Left kidney (tissue), 2 donors: ENCODE results near the gene ZNF256. TPM values are rescaled to one million over a fixed set of nuclear protein-coding genes. Genes with fewer than 3 reads are reported as not detected.

Experiments
- DNase-seq: peaks from one replicate; pipeline ENCODE4 v3.0.0-alpha.2; 2013
- polyA plus RNA-seq: library from polyadenylated mRNA; unstranded; fragments of 120-200 nt; gene quantifications from one replicate; pipeline ENCODE4 v1.2.1, GENCODE V29; 2013; ENCODE audit not compliant: insufficient read length

Gene ZNF256
- polyA plus RNA-seq, 1 donor: 12.1 TPM

DNA sequence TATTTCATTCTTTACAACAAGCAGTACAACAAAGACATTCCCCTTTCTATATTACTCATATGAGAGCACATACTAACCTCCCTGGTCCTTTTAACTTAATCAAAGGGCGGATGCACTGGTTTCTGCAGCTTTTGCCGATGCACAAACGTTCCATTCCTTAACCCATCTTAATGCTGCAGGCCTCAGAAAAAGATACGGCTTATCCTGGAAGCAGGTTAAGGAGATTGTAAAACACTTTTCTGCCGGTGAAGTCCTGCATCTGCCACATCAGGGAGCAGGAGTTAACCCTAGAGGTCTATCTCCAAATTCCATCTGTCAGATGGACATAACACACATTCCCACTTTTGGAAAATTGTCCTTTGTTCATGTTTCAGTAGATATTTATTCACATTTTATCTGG lies 47.2 kb downstream of the ZNF256 start:
- no peak for DNase-seq

Other genes with a start within 250 kb of the ZNF256 start
- gene ZNF154, start 238.5 kb downstream of the ZNF256 start, polyA plus RNA-seq: 42.4 TPM
- gene ZNF671, start 220.1 kb downstream of the ZNF256 start, polyA plus RNA-seq: 24.4 TPM
- gene ZNF776, start 200.9 kb downstream of the ZNF256 start, polyA plus RNA-seq: 46.8 TPM
- gene ZNF586, start 178.0 kb downstream of the ZNF256 start, polyA plus RNA-seq: 33.8 TPM
- gene ZNF552, start 132.8 kb downstream of the ZNF256 start, polyA plus RNA-seq: 29.7 TPM
- 24.9 TPM for gene ZNF587B, start 117.4 kb downstream of the ZNF256 start, polyA plus RNA-seq
- 54.5 TPM for gene ZNF587, start 97.8 kb downstream of the ZNF256 start, polyA plus RNA-seq
- gene ZNF814, start 58.7 kb downstream of the ZNF256 start, polyA plus RNA-seq: 88.9 TPM
- 43.8 TPM for gene ZNF417, start 31.1 kb downstream of the ZNF256 start, polyA plus RNA-seq
- 32.8 TPM for gene ZNF418, start 12.3 kb downstream of the ZNF256 start, polyA plus RNA-seq
- 3.8 TPM for gene C19orf18, start 26.8 kb upstream of the ZNF256 start, polyA plus RNA-seq
- gene ZNF606, start 55.1 kb upstream of the ZNF256 start, polyA plus RNA-seq: 37.0 TPM
- gene ZSCAN1, start 86.3 kb upstream of the ZNF256 start, polyA plus RNA-seq: 4.0 TPM
- gene ZNF135, start 111.6 kb upstream of the ZNF256 start, polyA plus RNA-seq: 32.5 TPM
- 94.4 TPM for gene ZSCAN18, start 150.5 kb upstream of the ZNF256 start, polyA plus RNA-seq
- gene ZNF329, start 203.1 kb upstream of the ZNF256 start, polyA plus RNA-seq: 26.2 TPM
- gene ZNF274, start 235.4 kb upstream of the ZNF256 start, polyA plus RNA-seq: 22.8 TPM